SU-DHL-6 (cell line): ENCODE results near the gene MAGEB2.

Source experiments
- EZH2phosphoT487 ChIP-seq: fragments of 200-600 bp; sonication (generic), shearing (Covaris generic); conservative IDR thresholded peaks from 2 replicates; pipeline ENCODE4 v1.6.1; 2018; ENCODE audit warnings: mild to moderate bottlenecking, antibody characterized with exemption, low read length, moderate library complexity, mixed read lengths
- TF ChIP-seq, protein P1 (sequence below): fragments of 200-600 bp; sonication (generic); IDR thresholded peaks from one replicate; pipeline ENCODE4 v1.5.1; 2017; ENCODE audit warnings: antibody characterized with exemption, mild to moderate bottlenecking, low read length, moderate library complexity; ENCODE audit not compliant: insufficient read depth, poor library complexity, severe bottlenecking

DNA sequence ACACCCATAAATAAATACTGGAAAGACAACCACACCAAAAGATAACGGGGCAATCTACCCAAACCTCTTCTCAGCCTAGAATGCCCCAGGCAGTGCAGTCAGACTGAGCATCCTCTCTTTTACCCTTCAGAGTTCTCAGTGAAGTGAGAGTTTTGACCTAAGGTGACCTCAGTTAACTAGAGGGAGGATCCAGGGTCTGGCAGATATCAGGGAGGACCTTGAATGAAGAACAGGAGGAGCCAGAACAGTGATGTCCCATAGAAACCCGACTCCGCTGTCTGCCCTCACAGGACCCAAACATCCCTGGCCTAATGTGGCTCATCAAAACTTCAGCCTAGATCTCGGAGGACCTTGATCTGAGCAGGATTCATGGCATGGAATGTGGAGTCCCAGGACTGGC is 15.0 kb downstream of the MAGEB2 start, which contains the start of gene MAGEB3:
- TF ChIP-seq, protein P1, sequence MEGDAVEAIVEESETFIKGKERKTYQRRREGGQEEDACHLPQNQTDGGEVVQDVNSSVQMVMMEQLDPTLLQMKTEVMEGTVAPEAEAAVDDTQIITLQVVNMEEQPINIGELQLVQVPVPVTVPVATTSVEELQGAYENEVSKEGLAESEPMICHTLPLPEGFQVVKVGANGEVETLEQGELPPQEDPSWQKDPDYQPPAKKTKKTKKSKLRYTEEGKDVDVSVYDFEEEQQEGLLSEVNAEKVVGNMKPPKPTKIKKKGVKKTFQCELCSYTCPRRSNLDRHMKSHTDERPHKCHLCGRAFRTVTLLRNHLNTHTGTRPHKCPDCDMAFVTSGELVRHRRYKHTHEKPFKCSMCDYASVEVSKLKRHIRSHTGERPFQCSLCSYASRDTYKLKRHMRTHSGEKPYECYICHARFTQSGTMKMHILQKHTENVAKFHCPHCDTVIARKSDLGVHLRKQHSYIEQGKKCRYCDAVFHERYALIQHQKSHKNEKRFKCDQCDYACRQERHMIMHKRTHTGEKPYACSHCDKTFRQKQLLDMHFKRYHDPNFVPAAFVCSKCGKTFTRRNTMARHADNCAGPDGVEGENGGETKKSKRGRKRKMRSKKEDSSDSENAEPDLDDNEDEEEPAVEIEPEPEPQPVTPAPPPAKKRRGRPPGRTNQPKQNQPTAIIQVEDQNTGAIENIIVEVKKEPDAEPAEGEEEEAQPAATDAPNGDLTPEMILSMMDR = no peak
- no peak for TF ChIP-seq EZH2phosphoT487
